ENCODE measurements around the gene CEMP1.

CEMP1 gene

GRCh38 chr16:2520784-2521531 lies 10.2 kb downstream of the CEMP1 start:
- in situ Hi-C loops (cut with MboI; ENCODE audit: low pct_unique_long_range_greater_than_20kb, low sequenced_read_pairs, unreplicated experiment): no loop called here
- peak; percentile 75 for DNase-seq (ENCODE audit: low spot score)
- TF ChIP-seq CTCF (IDR thresholded peaks at IDR 0.05; ENCODE audit: extremely low read depth, insufficient read depth, missing control alignments): no peak

GRCh38 chr16:2520097-2520783 lies 11.0 kb downstream of the CEMP1 start, which contains the start of gene AMDHD2:
AMDHD2 (plus strand) TSS chr16:2520371; CDS start chr16:2520459, 88 bp downstream.
- no peak for TF ChIP-seq CTCF (IDR thresholded peaks at IDR 0.05; ENCODE audit: extremely low read depth, insufficient read depth, missing control alignments)
- peak; percentile 99 for DNase-seq (ENCODE audit: low spot score)
- in situ Hi-C loops (cut with MboI; ENCODE audit: low pct_unique_long_range_greater_than_20kb, low sequenced_read_pairs, unreplicated experiment): no loop called here

GRCh38 chr16:2519711-2520080 lies 11.5 kb downstream of the CEMP1 start:
- in situ Hi-C loops (cut with MboI; ENCODE audit: low pct_unique_long_range_greater_than_20kb, low sequenced_read_pairs, unreplicated experiment): no loop called here
- no peak for DNase-seq (ENCODE audit: low spot score)

GRCh38 chr16:2518823-2519710 lies 12.1 kb downstream of the CEMP1 start:
- TF ChIP-seq CTCF (IDR thresholded peaks at IDR 0.05; ENCODE audit: extremely low read depth, insufficient read depth, missing control alignments): no peak
- DNase-seq (ENCODE audit: low spot score): no peak
- in situ Hi-C loops (cut with MboI; ENCODE audit: low pct_unique_long_range_greater_than_20kb, low sequenced_read_pairs, unreplicated experiment): no loop called here

More at GRCh38 chr16:2519711-2520080, 11.5 kb downstream of the CEMP1 start:
- no peak for TF ChIP-seq CTCF (IDR thresholded peaks at IDR 0.05; ENCODE audit: extremely low read depth, insufficient read depth, missing control alignments)

- DNase-seq (ENCODE audit: low spot score): no peak
- no peak for TF ChIP-seq CTCF (IDR thresholded peaks at IDR 0.05; ENCODE audit: extremely low read depth, insufficient read depth, missing control alignments)
- in situ Hi-C loops (cut with MboI; ENCODE audit: low pct_unique_long_range_greater_than_20kb, low sequenced_read_pairs, unreplicated experiment): no loop called here
Observed at GRCh38 chr16:2517954-2518605, 13.1 kb downstream of the CEMP1 start.

Data from GM13977 (cell line).